Measurements from ENCODE around the gene DYSF.

The DYSF gene

GRCh38 chr2:71712158-71712818 is 258.9 kb downstream of the DYSF start:
- H3K27me3 ChIP-seq (ENCODE audit: control insufficient read depth, low read length) = no peaks in the 10 kb centered on the region
- H3K9me3 ChIP-seq (ENCODE audit: control insufficient read depth, insufficient read depth, low read length) = no peaks in the 10 kb centered on the region
- H3F3A ChIP-seq (ENCODE audit: control insufficient read depth, insufficient read depth) = no peaks in the 10 kb centered on the region
- H3K9me2 ChIP-seq (replicated peaks; ENCODE audit: control insufficient read depth, low read length) = no peaks in the 10 kb centered on the region
- no peaks in the 10 kb centered on the region for H3K79me2 ChIP-seq (ENCODE audit: control insufficient read depth, low read length)
- no peak overlapping the region for H3K4me3 ChIP-seq (ENCODE audit: low read length)
- H3K4me2 ChIP-seq (ENCODE audit: low read length) = no peak overlapping the region
- H3K4me1 ChIP-seq (ENCODE audit: control insufficient read depth, low read length) = no peaks in the 10 kb centered on the region
- H3K36me3 ChIP-seq (ENCODE audit: control insufficient read depth, low read length) = no peaks in the 10 kb centered on the region
- no peaks in the 10 kb centered on the region for H4K20me1 ChIP-seq (ENCODE audit: control insufficient read depth, insufficient read depth, low read depth, low read length)
- no peak for TF ChIP-seq EZH2phosphoT487 (IDR thresholded peaks at IDR 0.05; ENCODE audit: borderline replicate concordance, low read length)
- TF ChIP-seq, protein P1, sequence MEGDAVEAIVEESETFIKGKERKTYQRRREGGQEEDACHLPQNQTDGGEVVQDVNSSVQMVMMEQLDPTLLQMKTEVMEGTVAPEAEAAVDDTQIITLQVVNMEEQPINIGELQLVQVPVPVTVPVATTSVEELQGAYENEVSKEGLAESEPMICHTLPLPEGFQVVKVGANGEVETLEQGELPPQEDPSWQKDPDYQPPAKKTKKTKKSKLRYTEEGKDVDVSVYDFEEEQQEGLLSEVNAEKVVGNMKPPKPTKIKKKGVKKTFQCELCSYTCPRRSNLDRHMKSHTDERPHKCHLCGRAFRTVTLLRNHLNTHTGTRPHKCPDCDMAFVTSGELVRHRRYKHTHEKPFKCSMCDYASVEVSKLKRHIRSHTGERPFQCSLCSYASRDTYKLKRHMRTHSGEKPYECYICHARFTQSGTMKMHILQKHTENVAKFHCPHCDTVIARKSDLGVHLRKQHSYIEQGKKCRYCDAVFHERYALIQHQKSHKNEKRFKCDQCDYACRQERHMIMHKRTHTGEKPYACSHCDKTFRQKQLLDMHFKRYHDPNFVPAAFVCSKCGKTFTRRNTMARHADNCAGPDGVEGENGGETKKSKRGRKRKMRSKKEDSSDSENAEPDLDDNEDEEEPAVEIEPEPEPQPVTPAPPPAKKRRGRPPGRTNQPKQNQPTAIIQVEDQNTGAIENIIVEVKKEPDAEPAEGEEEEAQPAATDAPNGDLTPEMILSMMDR (IDR thresholded peaks at IDR 0.05; ENCODE audit: low read depth, low read length, poor library complexity, severe bottlenecking) = no peak
- H3K27ac ChIP-seq (ENCODE audit: low read depth, low read length) = no peak overlapping the region

DNA sequence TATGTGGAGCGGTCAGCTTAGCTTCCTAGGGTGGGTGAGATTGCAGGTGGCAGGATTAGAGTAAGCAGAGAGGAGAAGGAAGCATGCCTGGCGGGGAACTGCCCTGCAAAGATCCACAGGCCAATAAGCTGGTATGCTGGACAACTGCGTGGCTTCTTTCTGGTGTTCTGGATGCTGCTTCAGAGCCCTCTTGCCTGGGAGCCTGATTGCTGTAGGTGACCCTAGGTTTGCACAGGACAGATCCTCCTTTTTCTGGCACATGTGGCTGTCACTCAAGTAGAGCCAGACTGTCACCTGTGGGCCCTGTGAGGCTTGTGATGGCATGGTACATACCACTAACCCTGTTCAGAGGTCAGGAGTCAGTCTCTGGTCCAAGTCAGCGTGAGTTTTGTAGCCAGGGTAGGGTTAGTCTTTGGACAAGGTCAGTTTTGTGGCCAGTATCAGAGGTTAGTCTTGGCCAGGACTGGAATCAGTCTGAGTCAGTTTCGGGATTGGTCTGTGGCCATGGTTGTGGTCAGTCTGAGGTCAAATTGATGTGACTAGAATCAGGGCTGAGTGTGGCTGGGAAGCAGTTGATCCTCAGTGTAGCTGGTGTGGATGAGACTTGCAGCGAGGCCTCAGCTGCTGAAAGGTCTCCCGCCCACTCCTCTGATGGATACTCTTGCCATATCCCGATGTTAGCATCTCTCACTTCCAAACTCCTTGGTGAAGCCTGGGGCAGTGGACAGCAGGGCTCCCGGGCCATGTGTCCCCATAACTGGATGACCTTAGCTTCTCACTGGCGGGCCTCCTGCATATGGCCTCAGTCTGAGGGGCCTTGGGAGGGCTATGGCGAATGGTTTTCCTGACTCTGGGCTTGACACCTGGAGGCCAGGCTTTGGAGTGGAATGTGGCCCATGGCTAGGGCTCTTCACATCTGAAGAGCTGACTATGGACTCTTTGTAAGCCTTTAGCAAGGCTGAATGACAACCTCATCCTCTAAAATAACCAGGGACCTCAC is 260.5 kb downstream of the DYSF start:
- no peaks in the 10 kb centered on the region for H3K79me2 ChIP-seq (ENCODE audit: control insufficient read depth, low read length)
- no peaks in the 10 kb centered on the region for H4K20me1 ChIP-seq (ENCODE audit: control insufficient read depth, insufficient read depth, low read depth, low read length)
- no peaks in the 10 kb centered on the region for H3F3A ChIP-seq (ENCODE audit: control insufficient read depth, insufficient read depth)
- no peaks in the 10 kb centered on the region for H3K4me1 ChIP-seq (ENCODE audit: control insufficient read depth, low read length)
- no peaks in the 10 kb centered on the region for H3K9me3 ChIP-seq (ENCODE audit: control insufficient read depth, insufficient read depth, low read length)
- H3K27ac ChIP-seq (ENCODE audit: low read depth, low read length) = no peak overlapping the region
- no peak overlapping the region for H3K4me3 ChIP-seq (ENCODE audit: low read length)
- H3K9me2 ChIP-seq (replicated peaks; ENCODE audit: control insufficient read depth, low read length) = no peaks in the 10 kb centered on the region
- H3K27me3 ChIP-seq (ENCODE audit: control insufficient read depth, low read length) = no peaks in the 10 kb centered on the region
- no peak overlapping the region for H3K4me2 ChIP-seq (ENCODE audit: low read length)
- no peaks in the 10 kb centered on the region for H3K36me3 ChIP-seq (ENCODE audit: control insufficient read depth, low read length)
- TF ChIP-seq, protein P1 (IDR thresholded peaks at IDR 0.05; ENCODE audit: low read depth, low read length, poor library complexity, severe bottlenecking) = no peak
- TF ChIP-seq EZH2phosphoT487 (IDR thresholded peaks at IDR 0.05; ENCODE audit: borderline replicate concordance, low read length) = no peak

- H3K27ac ChIP-seq (ENCODE audit: low read depth, low read length) = no peak overlapping the region
- H3K9me2 ChIP-seq (replicated peaks; ENCODE audit: control insufficient read depth, low read length) = no peaks in the 10 kb centered on the region
- no peaks in the 10 kb centered on the region for H3K4me1 ChIP-seq (ENCODE audit: control insufficient read depth, low read length)
- no peaks in the 10 kb centered on the region for H3K79me2 ChIP-seq (ENCODE audit: control insufficient read depth, low read length)
- no peaks in the 10 kb centered on the region for H4K20me1 ChIP-seq (ENCODE audit: control insufficient read depth, insufficient read depth, low read depth, low read length)
- TF ChIP-seq EZH2phosphoT487 (IDR thresholded peaks at IDR 0.05; ENCODE audit: borderline replicate concordance, low read length) = no peak
- TF ChIP-seq, protein P1 (IDR thresholded peaks at IDR 0.05; ENCODE audit: low read depth, low read length, poor library complexity, severe bottlenecking) = no peak
- H3K4me3 ChIP-seq (ENCODE audit: low read length) = no peak overlapping the region
- H3K9me3 ChIP-seq (ENCODE audit: control insufficient read depth, insufficient read depth, low read length) = no peaks in the 10 kb centered on the region
- H3K4me2 ChIP-seq (ENCODE audit: low read length) = no peak overlapping the region
- no peaks in the 10 kb centered on the region for H3K27me3 ChIP-seq (ENCODE audit: control insufficient read depth, low read length)
- H3F3A ChIP-seq (ENCODE audit: control insufficient read depth, insufficient read depth) = no peaks in the 10 kb centered on the region
- no peaks in the 10 kb centered on the region for H3K36me3 ChIP-seq (ENCODE audit: control insufficient read depth, low read length)
Measured at GRCh38 chr2:71714601-71715240, 261.4 kb downstream of the DYSF start.
